Fibroblast of skin of left quadriceps (primary cell): ENCODE measurements around the gene IRX4.
"Not testable (repeated sequence)": the region's sequence is repeated elsewhere in the genome, so short reads cannot be mapped to it uniquely, and the experiment has no call there.

ENCODE experiments used
- DNase-seq, 2 experiments: peaks; one replicate each; pipeline ENCODE4 v3.0.0-alpha.2; 2013; ENCODE audit warnings: low read depth in 2 of 2

The IRX4 gene

DNA sequence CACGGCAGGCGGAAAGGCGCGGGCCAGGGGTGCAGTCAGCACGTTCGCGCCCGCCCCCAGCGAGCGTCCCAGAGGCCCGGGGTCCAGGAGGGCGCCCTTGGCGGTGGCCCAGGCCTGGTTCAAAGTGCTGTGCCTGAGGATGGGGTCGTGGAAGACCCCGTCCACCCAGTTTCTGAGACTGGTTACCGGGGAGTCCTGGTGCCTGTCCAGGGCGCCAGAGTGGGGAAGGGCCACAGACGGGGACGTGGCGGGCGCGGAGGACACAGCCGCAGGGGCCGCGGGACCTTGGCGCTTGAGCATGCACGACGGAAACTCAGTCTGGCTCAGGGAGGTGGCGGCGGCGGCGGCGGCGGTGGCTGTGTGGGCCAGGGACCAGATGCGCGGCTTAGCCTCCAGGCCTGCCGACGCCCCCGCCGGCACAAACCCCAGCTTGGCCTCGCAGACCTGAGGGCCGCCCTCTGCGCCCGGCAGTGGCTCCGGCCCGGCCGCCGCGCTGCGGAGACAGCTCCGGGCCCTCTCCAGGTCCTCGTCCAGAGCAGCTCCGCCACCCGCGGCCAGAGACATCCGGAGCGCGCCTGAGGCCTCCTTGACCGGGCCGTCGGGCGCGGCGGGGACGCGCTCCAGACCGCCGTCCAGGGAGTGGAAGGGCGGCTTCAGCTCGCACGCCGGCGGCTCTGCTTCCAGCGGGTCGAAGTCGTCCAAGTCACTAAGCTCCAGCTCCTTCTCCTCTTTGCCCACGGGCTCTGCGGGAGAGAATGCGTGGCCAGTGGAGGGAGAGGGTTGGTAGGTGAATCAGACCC is 4.5 kb downstream of the IRX4 start:
- DNase-seq = no peak

DNA sequence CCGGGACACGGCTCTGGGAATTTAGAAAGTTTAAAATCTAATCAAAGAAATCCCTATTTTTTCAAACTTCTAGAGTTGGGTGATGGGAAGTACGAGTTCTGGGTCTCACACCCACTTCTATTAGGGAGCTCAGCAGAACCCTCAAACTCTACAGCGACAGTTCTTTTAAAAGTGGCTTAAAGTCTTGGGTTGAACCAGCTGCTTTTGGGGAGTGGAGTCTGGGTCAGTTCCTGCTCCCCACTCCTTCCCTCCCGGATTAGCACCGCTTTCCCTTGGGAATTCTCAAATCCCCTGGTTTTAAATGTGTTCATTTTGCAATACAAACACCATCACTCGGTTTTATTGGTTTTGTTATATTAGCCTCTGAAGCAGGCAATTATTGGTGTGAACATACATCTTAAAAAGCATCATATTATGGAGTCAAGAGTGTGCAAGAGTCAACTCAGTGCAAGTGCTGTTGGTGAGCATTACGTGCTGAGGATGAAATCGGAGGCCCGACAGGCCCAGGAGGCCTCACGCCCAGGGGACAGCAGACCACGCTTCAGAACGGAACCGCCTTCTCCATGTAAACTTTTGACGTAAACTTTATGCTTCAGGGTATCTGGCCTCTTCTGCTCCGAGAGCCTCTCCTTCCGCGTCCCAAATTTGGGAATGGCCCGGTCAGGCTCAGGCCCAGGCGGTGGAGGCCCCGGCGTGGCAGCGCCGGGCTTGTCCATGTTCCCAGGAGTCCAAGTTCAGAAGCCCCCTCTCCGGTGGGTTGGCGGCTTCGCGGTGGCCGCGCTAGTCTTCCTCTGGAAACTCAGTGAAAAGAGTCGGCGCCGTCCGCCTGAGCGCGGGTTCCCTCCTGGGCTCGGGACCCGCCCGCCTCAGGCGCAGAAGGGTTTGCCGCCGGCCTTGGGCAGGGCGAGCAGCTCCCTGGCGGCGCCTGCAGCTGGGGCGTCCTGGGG is 5.3 kb downstream of the IRX4 start:
- DNase-seq = no peak

- DNase-seq = no peak
Observed at GRCh38 chr5:1876660-1877064, 6.1 kb downstream of the IRX4 start.

DNA sequence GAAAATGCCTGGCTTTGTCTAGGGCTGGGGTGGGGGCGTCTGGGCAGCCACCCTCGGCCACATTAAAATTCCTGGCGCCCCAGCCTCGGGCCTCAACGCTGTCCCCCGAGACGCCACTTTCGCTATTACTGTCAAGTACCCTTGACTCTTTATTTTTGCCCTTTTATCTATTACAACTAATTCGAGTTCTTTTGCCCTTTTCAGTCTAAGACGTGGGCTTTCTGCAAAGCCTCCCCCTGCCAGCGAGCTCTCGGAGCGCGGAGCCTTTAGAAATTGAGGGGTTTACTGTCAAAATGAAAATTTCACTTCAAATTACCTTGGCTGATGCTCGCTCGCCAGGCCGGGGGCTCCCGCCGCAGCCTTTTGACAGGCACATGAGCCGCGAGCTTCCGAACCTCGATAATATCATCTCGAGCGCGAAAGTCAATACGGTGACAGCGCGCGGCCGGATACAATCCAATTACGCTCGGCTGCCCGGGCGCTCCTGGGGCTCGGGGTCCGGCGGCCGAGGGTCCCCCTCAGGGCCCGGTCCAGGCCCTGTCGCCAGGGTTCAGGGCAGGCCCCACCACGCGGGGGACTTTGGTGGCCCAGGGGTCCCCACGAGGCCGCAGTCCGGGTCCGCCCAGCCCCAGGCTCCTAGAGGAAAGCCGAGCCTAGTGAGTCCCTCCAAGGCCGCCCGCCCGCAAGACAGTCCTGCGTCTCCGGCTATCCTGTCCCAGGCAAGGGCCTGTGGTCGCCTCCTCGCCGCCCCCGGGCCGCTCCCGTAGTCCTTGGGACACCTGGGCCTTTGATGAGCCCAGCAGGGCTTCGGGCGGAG is 6.7 kb downstream of the IRX4 start:
- no peak for DNase-seq

- no peak for DNase-seq
Observed at GRCh38 chr5:1875281-1875842, 7.4 kb downstream of the IRX4 start.

GRCh38 chr5:1874771-1875220 is 7.9 kb downstream of the IRX4 start:
- DNase-seq = no peak

DNA sequence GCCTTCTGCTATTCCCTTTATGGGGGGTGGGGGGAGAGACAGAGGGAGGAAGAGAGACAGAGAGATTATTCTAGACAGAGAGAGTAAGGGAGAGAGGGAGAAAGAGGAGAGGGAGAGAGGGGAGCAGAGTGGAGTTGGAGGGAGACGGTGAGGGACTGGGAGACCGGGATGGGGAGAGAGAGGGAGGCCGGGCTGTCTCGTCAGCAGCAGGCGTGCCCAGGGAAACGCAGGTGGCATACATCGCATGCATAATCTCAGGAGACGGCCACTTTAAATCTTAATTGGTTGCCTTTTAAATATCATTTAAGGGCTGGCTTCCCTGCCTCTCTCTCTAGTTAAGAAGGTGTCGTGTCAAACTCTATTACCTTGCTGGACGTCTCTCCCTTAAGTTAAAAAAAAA is 8.4 kb downstream of the IRX4 start:
- no peak for DNase-seq

- DNase-seq = no peak
Observed at GRCh38 chr5:1873243-1873959, 9.3 kb downstream of the IRX4 start.

DNA sequence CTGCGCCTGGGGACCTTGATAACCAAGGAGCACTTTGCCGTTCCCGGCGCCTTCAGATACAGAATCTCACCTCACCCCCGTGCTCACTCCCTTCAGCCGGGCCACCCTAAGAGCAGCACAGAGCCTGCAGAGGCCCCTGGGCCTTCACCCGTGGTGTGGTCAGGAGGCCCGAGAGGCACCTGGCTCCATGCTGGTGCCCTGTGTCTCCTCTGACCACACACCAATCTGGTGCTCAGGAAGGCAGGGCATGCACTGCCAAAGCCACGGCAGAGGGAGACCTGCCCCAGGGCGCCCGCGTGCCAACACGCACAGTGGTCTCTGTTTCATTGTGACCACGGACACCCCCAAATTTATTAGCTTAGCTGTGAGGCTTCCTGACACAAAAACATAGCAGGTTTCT is 11.3 kb downstream of the IRX4 start:
- DNase-seq = no peak

DNA sequence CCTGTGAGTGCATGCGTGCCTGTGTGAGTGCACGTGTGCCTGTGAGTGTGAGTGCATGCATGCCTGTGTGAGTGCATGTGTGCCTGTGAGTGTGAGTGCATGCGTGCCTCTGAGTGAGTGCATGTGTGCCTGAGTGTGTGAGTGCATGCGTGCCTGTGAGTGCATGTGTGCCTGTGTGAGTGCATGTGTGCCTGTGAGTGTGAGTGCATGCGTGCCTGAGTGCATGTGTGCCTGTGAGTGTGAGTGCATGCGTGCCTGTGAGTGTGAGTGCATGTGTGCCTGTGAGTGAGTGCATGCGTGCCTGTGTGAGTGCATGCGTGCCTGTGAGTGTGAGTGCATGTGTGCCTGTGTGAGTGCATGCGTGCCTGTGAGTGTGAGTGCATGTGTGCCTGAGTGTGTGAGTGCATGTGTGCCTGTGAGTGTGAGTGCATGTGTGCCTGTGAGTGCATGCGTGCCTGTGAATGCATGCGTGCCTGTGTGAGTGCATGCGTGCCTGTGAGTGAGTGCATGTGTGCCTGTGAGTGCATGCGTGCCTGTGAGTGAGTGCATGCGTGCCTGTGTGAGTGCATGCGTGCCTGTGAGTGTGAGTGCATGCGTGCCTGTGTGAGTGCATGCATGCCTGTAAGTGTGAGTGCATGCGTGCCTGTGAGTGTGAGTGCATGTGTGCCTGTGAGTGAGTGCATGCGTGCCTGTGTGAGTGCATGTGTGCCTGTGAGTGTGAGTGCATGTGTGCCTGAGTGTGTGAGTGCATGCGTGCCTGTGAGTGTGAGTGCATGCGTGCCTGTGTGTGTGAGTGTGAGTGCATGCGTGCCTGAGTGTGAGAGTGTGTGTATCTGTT is 12.1 kb downstream of the IRX4 start:
- not testable (repeated sequence) for DNase-seq

DNA sequence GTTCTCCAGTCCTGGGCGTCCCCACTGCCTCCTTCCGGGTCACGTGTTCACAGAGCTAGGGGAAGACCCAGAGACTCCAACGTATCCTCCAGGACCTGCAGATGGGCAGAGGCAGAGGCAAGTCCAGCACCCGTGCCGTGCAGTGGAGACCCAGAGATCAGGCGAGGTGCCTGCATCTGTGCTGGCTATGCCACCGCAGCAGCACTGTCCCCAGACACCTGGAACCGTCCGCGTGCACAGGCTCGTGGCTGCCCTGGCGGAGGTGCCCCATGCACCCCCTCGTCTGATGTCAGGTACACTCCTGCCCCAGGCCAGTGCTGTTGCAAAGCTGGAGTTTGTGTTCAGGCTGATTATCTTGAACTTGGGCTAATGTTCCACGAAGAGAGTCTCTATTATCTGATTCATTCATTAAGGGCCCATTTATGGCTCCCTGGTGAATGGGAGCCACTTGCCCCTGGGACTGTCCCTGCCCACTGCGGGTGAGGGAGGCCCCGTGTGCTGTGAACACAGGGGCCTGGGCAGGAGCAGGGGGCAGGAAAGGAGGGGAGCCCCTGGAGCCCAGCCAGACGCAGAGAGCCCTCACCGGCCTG is 13.7 kb downstream of the IRX4 start:
- no peak for DNase-seq

GRCh38 chr5:1867815-1868143 is 14.9 kb downstream of the IRX4 start:
- DNase-seq = no peak

GRCh38 chr5:1867114-1867814 is 15.5 kb downstream of the IRX4 start:
- no peak for DNase-seq

GRCh38 chr5:1865948-1866347 is 16.8 kb downstream of the IRX4 start:
- DNase-seq = no peak

DNA sequence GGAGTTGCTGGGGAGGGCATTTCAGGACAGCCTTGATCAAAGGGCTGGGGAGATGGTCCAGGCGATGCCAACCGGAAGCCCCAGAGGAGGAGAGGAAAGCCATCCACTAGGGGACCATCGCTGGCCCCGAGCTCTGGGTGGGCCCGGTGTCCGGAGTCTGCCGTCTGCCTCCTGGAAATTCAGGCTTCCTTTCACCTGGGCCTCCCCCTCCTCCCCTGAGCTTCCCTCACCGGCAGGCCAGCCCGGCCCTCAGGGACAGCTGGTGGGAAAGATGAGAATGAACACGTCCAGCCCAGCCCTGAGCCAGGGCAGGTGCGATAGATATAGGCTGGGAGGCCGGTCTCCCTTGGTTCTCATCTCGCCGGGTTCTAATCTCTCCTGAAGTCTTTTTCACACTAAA is 17.2 kb downstream of the IRX4 start:
- no peak for DNase-seq

GRCh38 chr5:1864896-1865440 is 17.8 kb downstream of the IRX4 start:
- DNase-seq = no peak

DNA sequence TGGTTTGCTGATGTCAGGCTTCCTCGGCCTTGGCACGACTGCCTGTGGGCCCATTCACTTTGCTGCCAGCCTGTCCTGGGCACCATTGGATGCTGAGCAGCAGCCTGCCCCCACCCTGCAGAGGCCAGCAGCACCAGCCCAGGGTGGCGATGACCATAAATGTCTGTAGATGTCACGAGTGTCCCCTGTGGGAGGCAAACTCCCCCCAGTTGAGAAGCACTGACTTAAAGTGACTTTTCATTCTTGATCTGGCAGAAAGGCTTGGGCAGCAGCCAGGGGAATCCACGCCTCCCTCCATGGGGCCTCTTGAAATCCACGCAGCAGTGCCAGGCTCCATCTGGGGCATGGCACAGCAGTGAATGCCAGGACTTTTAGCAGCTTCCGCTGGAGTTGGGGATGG is 21.8 kb downstream of the IRX4 start:
- DNase-seq = no peak

- DNase-seq = no peak
Observed at GRCh38 chr5:1860021-1860610, 22.6 kb downstream of the IRX4 start.
